H1 (cell line): Measurements from ENCODE around the gene KRTAP24-1. TPM values are rescaled to one million over a fixed set of nuclear protein-coding genes. Genes with fewer than 3 reads are reported as not detected.

Experiments used
- CTCF ChIA-PET: fragments of 300-600 bp; sonication (Branson Sonifier 250); formaldehyde crosslinking; loops from one replicate; lab custom pipeline; 2021; ENCODE audit not compliant: partially characterized antibody; lab: Charles Lee
- POLR2A ChIA-PET: fragments of 300-600 bp; sonication (Branson Sonifier 250); formaldehyde crosslinking; loops from one replicate; lab custom pipeline; 2021; ENCODE audit warnings: inconsistent platforms; ENCODE audit not compliant: partially characterized antibody; lab: Charles Lee
- DNase-seq, 2 experiments: peaks; one replicate each; pipeline versions ENCODE4 v3.0.0 to v3.0.0-alpha.2; 2010 to 2022; ENCODE audit warnings: low spot score in 2 of 2, low read depth in 1 of 2, mixed read lengths in 1 of 2
- FAIRE-seq: peaks from 2 replicates; lab custom pipeline; 2011; peaks lifted over from hg19 to GRCh38; lab: Jason Lieb, UNC
- H2AFZ ChIP-seq: 2 replicates; pipeline ENCODE4 v1.8.1; 2012; ENCODE audit warnings: low read length, inconsistent platforms
- H2AK5ac ChIP-seq: 2 replicates; pipeline ENCODE4 v1.6.1; 2013; ENCODE audit warnings: low read depth, low read length
- H2BK120ac ChIP-seq: replicated peaks from 2 replicates; pipeline ENCODE3; 2013; ENCODE audit warnings: low read depth, low read length, inconsistent platforms
- H2BK12ac ChIP-seq: 2 replicates; pipeline ENCODE4 v1.6.1; 2013; ENCODE audit warnings: low read depth, low read length
- H2BK15ac ChIP-seq: 2 replicates; pipeline ENCODE4 v1.6.1; 2013; ENCODE audit warnings: low read length
- H2BK20ac ChIP-seq: 2 replicates; pipeline ENCODE4 v1.6.1; 2013; ENCODE audit warnings: low read length
- H2BK5ac ChIP-seq: 2 replicates; pipeline ENCODE4 v1.6.1; 2013; ENCODE audit warnings: low read depth, low read length
- H3K14ac ChIP-seq: 2 replicates; pipeline ENCODE4 v1.6.1; 2013; ENCODE audit warnings: inconsistent platforms; ENCODE audit not compliant: insufficient read length
- H3K18ac ChIP-seq: 2 replicates; pipeline ENCODE4 v1.6.1; 2013; ENCODE audit warnings: low read length; ENCODE audit errors: extremely low read depth
- H3K23ac ChIP-seq: 2 replicates; pipeline ENCODE4 v1.6.1; 2013; ENCODE audit warnings: inconsistent platforms; ENCODE audit not compliant: insufficient read length
- H3K23me2 ChIP-seq: 2 replicates; pipeline ENCODE4 v1.6.1; 2013; ENCODE audit warnings: low read depth, low read length
- H3K27ac ChIP-seq: 2 replicates; pipeline ENCODE4 v1.6.1; 2011; ENCODE audit warnings: low read depth, low read length, inconsistent platforms
- H3K27me3 ChIP-seq, 4 experiments: replicated peaks in 1 of 4; 1 replicate in 1 of 4; 2 replicates in 3 of 4; pipeline versions ENCODE4 v1.6.1 to v1.8.1; 2011 to 2013; ENCODE audit warnings: low read length in 3 of 4, mild to moderate bottlenecking in 3 of 4, inconsistent platforms in 2 of 4, mixed read lengths in 2 of 4, moderate library complexity in 1 of 4; ENCODE audit not compliant: control insufficient read depth in 3 of 4, insufficient read depth in 3 of 4; ENCODE audit errors: extremely low read depth in 1 of 4
- H3K36me3 ChIP-seq, 4 experiments: 2 replicates each; pipeline versions ENCODE4 v1.6.1 to v1.8.1; 2011 to 2013; ENCODE audit warnings: mild to moderate bottlenecking in 4 of 4, low read length in 3 of 4, moderate library complexity in 2 of 4, control low read depth in 1 of 4, inconsistent platforms in 1 of 4; ENCODE audit not compliant: insufficient read depth in 4 of 4, control insufficient read depth in 2 of 4
- H3K4ac ChIP-seq: replicated peaks from 2 replicates; pipeline ENCODE3; 2013; ENCODE audit warnings: low read length, low read depth, mixed read lengths, inconsistent platforms; ENCODE audit not compliant: insufficient read length
- H3K4me1 ChIP-seq, 4 experiments: replicated peaks in 1 of 4; 1 replicate in 1 of 4; 2 replicates in 3 of 4; pipeline versions ENCODE4 v1.6.1 to v1.8.1; 2011 to 2013; ENCODE audit warnings: low read length in 3 of 4, inconsistent platforms in 2 of 4, mixed read lengths in 1 of 4; ENCODE audit not compliant: insufficient read depth in 4 of 4, control insufficient read depth in 3 of 4
- H3K4me2 ChIP-seq, 2 experiments: 2 replicates each; pipeline versions ENCODE4 v1.6.1 to v1.8.1; 2011 to 2013; ENCODE audit warnings: low read depth in 2 of 2, low read length in 2 of 2, control low read depth in 1 of 2, inconsistent platforms in 1 of 2, mild to moderate bottlenecking in 1 of 2; ENCODE audit not compliant: insufficient read depth in 1 of 2
- H3K4me3 ChIP-seq, 4 experiments: fragments of 200-600, 300-600 bp in 1 of 4; sonication (generic), shearing (Covaris generic), sonication (Bioruptor Twin) in 1 of 4; 2 replicates each; pipeline versions ENCODE4 v1.5.1 to v1.8.1; 2011 to 2016; ENCODE audit warnings: low read length in 4 of 4, low read depth in 3 of 4, control low read depth in 2 of 4, inconsistent platforms in 2 of 4, mild to moderate bottlenecking in 2 of 4, mixed read lengths in 1 of 4, moderate library complexity in 1 of 4; ENCODE audit not compliant: insufficient read depth in 2 of 4; ENCODE audit errors: extremely low read depth in 1 of 4
- H3K56ac ChIP-seq: replicated peaks from 2 replicates; pipeline ENCODE3; 2013; ENCODE audit warnings: low read depth, mild to moderate bottlenecking, mixed read lengths, low read length, inconsistent platforms; ENCODE audit not compliant: insufficient read length
- H3K79me1 ChIP-seq: 2 replicates; pipeline ENCODE4 v1.6.1; 2013; ENCODE audit warnings: low read depth, low read length, control low read depth
- H3K79me2 ChIP-seq, 2 experiments: 2 replicates each; pipeline versions ENCODE4 v1.6.1 to v1.8.1; 2012 to 2013; ENCODE audit warnings: low read length in 2 of 2, mild to moderate bottlenecking in 2 of 2, inconsistent platforms in 1 of 2; ENCODE audit not compliant: insufficient read depth in 2 of 2, control insufficient read depth in 1 of 2
- H3K9ac ChIP-seq, 4 experiments: replicated peaks in 1 of 4; 1 replicate in 1 of 4; 2 replicates in 3 of 4; pipeline versions ENCODE4 v1.6.1 to v1.8.1; 2011 to 2013; ENCODE audit warnings: low read depth in 3 of 4, low read length in 3 of 4, control low read depth in 2 of 4, mild to moderate bottlenecking in 2 of 4, moderate library complexity in 2 of 4, inconsistent platforms in 1 of 4; ENCODE audit errors: extremely low read depth in 1 of 4
- H3K9me3 ChIP-seq, 2 experiments: 2 replicates each; pipeline versions ENCODE4 v1.6.1 to v1.8.1; 2012 to 2013; ENCODE audit warnings: mild to moderate bottlenecking in 2 of 2, moderate library complexity in 2 of 2, control low read depth in 1 of 2, inconsistent platforms in 1 of 2, low read depth in 1 of 2, low read length in 1 of 2, mixed read lengths in 1 of 2; ENCODE audit not compliant: insufficient read depth in 2 of 2
- H4K20me1 ChIP-seq, 2 experiments: replicated peaks in 1 of 2; 2 replicates each; pipeline versions ENCODE3 to v1.8.1; 2011 to 2013; ENCODE audit warnings: inconsistent platforms in 2 of 2, low read length in 2 of 2, mild to moderate bottlenecking in 1 of 2; ENCODE audit not compliant: insufficient read depth in 2 of 2, control insufficient read depth in 1 of 2
- H4K5ac ChIP-seq: 2 replicates; pipeline ENCODE4 v1.6.1; 2013; ENCODE audit warnings: low read length, low read depth, mixed read lengths, inconsistent platforms; ENCODE audit not compliant: insufficient read length
- H4K8ac ChIP-seq: 2 replicates; pipeline ENCODE4 v1.8.0; 2013; ENCODE audit warnings: mild to moderate bottlenecking, moderate library complexity, low read length, inconsistent platforms; ENCODE audit not compliant: insufficient read depth; ENCODE audit errors: extremely low read depth
- H4K91ac ChIP-seq: replicated peaks from 2 replicates; pipeline ENCODE3; 2013; ENCODE audit warnings: low read length, mixed read lengths, inconsistent platforms; ENCODE audit not compliant: insufficient read length
- BACH1 ChIP-seq: IDR thresholded peaks from 2 replicates; pipeline ENCODE4 v1.6.1; 2012; ENCODE audit warnings: low read length, improper control_type of control experiment
- BRCA1 ChIP-seq: IDR thresholded peaks from 2 replicates; pipeline ENCODE4 v1.6.1; 2012; ENCODE audit warnings: low read depth, low read length, improper control_type of control experiment
- CHD1 ChIP-seq: IDR thresholded peaks from 2 replicates; pipeline ENCODE4 v1.6.1; 2012; ENCODE audit warnings: low read depth, low read length, improper control_type of control experiment
- CHD2 ChIP-seq: IDR thresholded peaks from 2 replicates; pipeline ENCODE4 v1.6.1; 2012; ENCODE audit warnings: low read length, improper control_type of control experiment
- CREB1 ChIP-seq: IDR thresholded peaks from 2 replicates; pipeline ENCODE4 v1.6.1; 2012; ENCODE audit warnings: inconsistent platforms
- KDM1A ChIP-seq: fragments of 200-600, 300-600 bp; sonication (generic); IDR thresholded peaks from 2 replicates; pipeline ENCODE4 v1.7.1; 2016; ENCODE audit warnings: mild to moderate bottlenecking, low read length, borderline replicate concordance
- KDM4A ChIP-seq: IDR thresholded peaks from one replicate; pipeline ENCODE4 v1.7.1; 2012; ENCODE audit warnings: low read depth, mild to moderate bottlenecking, moderate library complexity, low read length, inconsistent platforms; ENCODE audit not compliant: severe bottlenecking
- RBBP5 ChIP-seq: IDR thresholded peaks from 2 replicates; pipeline ENCODE4 v1.7.1; 2012; ENCODE audit warnings: low read depth, mild to moderate bottlenecking, inconsistent platforms, low read length, moderate library complexity, borderline replicate concordance
- RXRA ChIP-seq: IDR thresholded peaks from 2 replicates; pipeline ENCODE4 v1.6.1; 2011; ENCODE audit warnings: low read depth, mild to moderate bottlenecking, low read length, moderate library complexity; ENCODE audit not compliant: insufficient read depth
- TAF7 ChIP-seq: optimal IDR thresholded peaks from 2 replicates; pipeline ENCODE3; 2011; ENCODE audit warnings: low read depth, mild to moderate bottlenecking, inconsistent platforms, low read length, moderate library complexity, borderline replicate concordance
- TEAD4 ChIP-seq: IDR thresholded peaks from 2 replicates; pipeline ENCODE4 v1.6.1; 2012; ENCODE audit warnings: low read depth, low read length, inconsistent platforms, mixed read lengths
- WGBS, 2 experiments: shearing (Covaris generic) in 1 of 2; methylation state at CpG; one replicate each; pipeline versions ENCODE4 v1.1.6 to v1.1.7; 2013 to 2015; ENCODE audit warnings: low lambda C conversion rate in 2 of 2, mixed read lengths in 2 of 2, inconsistent platforms in 1 of 2, low coverage in 1 of 2, missing lambda C conversion rate in 1 of 2; ENCODE audit not compliant: insufficient replicate concordance in 2 of 2, insufficient coverage in 1 of 2, insufficient read length in 1 of 2; ENCODE audit errors: extremely low coverage in 1 of 2, missing lambda C conversion rate in 1 of 2; 5-methylcytosine and 5-hydroxymethylcytosine counted together
- polyA plus RNA-seq, 7 experiments: library from polyadenylated mRNA; depleted of rRNA in 3 of 7; stranded (reverse) in 5 of 7; unstranded in 2 of 7; fragments of >200 nt in 5 of 7; fragments of 200-250 nt in 2 of 7; gene quantifications; 1 replicate in 5 of 7; 2 replicates in 1 of 7; 4 replicates in 1 of 7; pipeline versions ENCODE4 v1.2.1 to v1.2.3, GENCODE V29; 2011 to 2013; ENCODE audit warnings: missing spikeins in 2 of 7, mixed read lengths in 2 of 7
- total RNA-seq: library from RNA; stranded (reverse); fragmentation: NEBNext Ultra II Directional; extraction: Animal tissue kit (Norgen Biotek cat#: 25700); gene quantifications from 2 replicates; pipeline ENCODE4 v1.2.1, GENCODE V29; 2021
- TF ChIP-seq, protein P1 (sequence below), 3 experiments: IDR thresholded peaks; 1 replicate in 2 of 3; 2 replicates in 1 of 3; pipeline versions ENCODE4 v1.5.1 to v1.6.1; 2011; ENCODE audit warnings: low read length in 3 of 3, mild to moderate bottlenecking in 3 of 3, inconsistent platforms in 2 of 3, low read depth in 1 of 3, moderate library complexity in 1 of 3; ENCODE audit not compliant: insufficient read depth in 1 of 3; ENCODE audit errors: control extremely low read depth in 1 of 3

KRTAP24-1 gene
- total and polyA plus RNA-seq, 2 of the 8 experiments (the other 6 are each of a cell fraction or from before 2014, with no cell fraction given) = not detected

DNA sequence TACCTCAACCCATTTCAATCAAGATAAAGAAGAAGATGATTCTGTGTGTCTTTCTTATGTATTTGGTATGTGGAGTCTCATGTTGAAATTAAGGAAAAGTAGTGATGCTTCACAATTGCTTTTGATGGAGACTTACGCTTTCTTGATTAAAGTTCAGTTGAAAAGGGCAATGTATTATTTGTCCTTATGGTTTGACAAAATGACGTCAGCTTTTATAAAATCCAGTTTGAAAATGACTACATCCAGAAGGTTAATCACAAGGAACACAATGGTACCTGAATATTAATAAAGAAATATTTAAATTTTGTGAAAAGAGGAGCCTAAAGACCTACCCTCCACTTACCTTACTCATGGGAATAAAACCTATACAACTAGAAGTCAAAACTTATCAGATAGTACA, 33.0 kb upstream of the KRTAP24-1 start:
- no peak overlapping the region for H4K91ac ChIP-seq
- no peak overlapping the region for H3K18ac ChIP-seq
- H2BK120ac ChIP-seq = no peak overlapping the region
- no peak for FAIRE-seq
- no peaks in the 10 kb centered on the region for H3K9me3 ChIP-seq
- no peak overlapping the region for H2BK15ac ChIP-seq
- no peak overlapping the region for H3K9ac ChIP-seq
- ChIA-PET POLR2A (no interaction called here), CTCF (no interaction called here)
- H3K36me3 ChIP-seq = no peaks in the 10 kb centered on the region
- H3K14ac ChIP-seq = no peak overlapping the region
- H2BK5ac ChIP-seq = no peak overlapping the region
- H3K79me1 ChIP-seq = no peaks in the 10 kb centered on the region
- H2BK20ac ChIP-seq = no peak overlapping the region
- no peak overlapping the region for H2AFZ ChIP-seq
- 100% methylated on average over 2 of the region's 2 CpGs; no CpG with 5 or more reads in 1 of the 2 experiments for WGBS, 2 experiments
- no peaks in the 10 kb centered on the region for H3K27me3 ChIP-seq
- H4K20me1 ChIP-seq = no peaks in the 10 kb centered on the region
- no peak overlapping the region for H4K8ac ChIP-seq
- no peaks in the 10 kb centered on the region for H3K23me2 ChIP-seq
- no peak overlapping the region for H3K4me3 ChIP-seq
- no peak overlapping the region for H3K4me2 ChIP-seq
- H3K27ac ChIP-seq = no peak overlapping the region
- no peak for DNase-seq
- no peak overlapping the region for H2BK12ac ChIP-seq
- no peak overlapping the region for H3K56ac ChIP-seq
- no peak overlapping the region for H4K5ac ChIP-seq
- no peaks in the 10 kb centered on the region for H3K4me1 ChIP-seq
- H3K79me2 ChIP-seq = no peaks in the 10 kb centered on the region
- H2AK5ac ChIP-seq = no peak overlapping the region
- H3K4ac ChIP-seq = no peak overlapping the region
- no peak overlapping the region for H3K23ac ChIP-seq
- TF ChIP-seq KDM4A = no peak
- no peak for TF ChIP-seq CREB1
- no peak for TF ChIP-seq KDM1A
- no peak for TF ChIP-seq TAF7
- TF ChIP-seq RBBP5 = no peak
- no peak for TF ChIP-seq TEAD4
- no peak for TF ChIP-seq BACH1
- no peak for TF ChIP-seq CHD2
- no peak for TF ChIP-seq BRCA1
- TF ChIP-seq, protein P1, sequence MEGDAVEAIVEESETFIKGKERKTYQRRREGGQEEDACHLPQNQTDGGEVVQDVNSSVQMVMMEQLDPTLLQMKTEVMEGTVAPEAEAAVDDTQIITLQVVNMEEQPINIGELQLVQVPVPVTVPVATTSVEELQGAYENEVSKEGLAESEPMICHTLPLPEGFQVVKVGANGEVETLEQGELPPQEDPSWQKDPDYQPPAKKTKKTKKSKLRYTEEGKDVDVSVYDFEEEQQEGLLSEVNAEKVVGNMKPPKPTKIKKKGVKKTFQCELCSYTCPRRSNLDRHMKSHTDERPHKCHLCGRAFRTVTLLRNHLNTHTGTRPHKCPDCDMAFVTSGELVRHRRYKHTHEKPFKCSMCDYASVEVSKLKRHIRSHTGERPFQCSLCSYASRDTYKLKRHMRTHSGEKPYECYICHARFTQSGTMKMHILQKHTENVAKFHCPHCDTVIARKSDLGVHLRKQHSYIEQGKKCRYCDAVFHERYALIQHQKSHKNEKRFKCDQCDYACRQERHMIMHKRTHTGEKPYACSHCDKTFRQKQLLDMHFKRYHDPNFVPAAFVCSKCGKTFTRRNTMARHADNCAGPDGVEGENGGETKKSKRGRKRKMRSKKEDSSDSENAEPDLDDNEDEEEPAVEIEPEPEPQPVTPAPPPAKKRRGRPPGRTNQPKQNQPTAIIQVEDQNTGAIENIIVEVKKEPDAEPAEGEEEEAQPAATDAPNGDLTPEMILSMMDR (IDR thresholded peaks at IDR 0.05; ENCODE audit: control extremely low read depth in 1 of 3, insufficient read depth in 1 of 3, low read depth in 1 of 3, low read length in 3 of 3) = no peak
- TF ChIP-seq RXRA = no peak
- TF ChIP-seq CHD1 = no peak
